ELR (cell line): Measurements from ENCODE around the gene ZMIZ1.
"Not testable (repeated sequence)": the region's sequence is repeated elsewhere in the genome, so short reads cannot be mapped to it uniquely, and the experiment has no call there.

ENCODE experiments used
- DNase-seq: peaks from one replicate; pipeline ENCODE4 v3.0.0-alpha.2; 2015; ENCODE audit warnings: low read depth

ZMIZ1 gene

GRCh38 chr10:79324032-79324695, 255.4 kb downstream of the ZMIZ1 start:
- DNase-seq = no peak

DNA sequence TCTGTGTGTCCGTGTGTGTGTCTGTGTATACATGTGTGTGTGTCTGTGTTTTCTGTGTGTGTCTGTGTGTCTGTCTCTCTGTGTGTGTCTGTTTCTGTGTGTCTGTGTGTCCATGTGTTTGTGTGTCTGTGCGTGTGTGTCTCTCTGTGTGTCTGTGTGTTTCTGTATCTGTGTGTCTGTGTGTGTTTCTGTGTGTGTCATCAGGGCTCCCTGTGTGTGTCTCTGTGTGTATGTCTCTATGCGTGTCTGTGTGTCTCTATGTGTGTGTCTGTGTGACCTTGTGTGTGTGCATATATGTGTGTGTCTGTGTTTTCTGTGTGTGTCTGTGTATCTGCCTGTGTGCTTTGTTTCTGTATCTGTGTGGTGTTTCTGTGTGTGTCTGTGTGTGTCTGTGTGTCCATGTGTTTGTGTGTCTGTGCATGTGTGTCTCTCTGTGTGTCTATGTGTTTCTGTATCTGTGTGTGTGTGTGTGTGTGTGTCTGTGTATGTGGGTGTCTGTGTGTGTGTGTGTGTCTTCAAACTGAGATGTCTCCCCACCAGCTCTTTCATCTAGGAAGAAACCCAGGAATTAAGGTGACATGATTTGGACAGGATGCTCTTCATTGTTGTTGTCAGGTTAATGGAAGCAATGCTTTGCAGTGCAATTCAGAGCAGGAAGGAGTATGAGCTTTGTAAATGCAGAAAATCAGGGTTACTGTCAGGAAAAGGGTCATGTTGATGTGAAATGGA, 257.8 kb downstream of the ZMIZ1 start:
- no peak for DNase-seq

- no peak for DNase-seq
These were observed 258.3 kb downstream of the ZMIZ1 start for GRCh38 chr10:79327090-79327457.

DNA sequence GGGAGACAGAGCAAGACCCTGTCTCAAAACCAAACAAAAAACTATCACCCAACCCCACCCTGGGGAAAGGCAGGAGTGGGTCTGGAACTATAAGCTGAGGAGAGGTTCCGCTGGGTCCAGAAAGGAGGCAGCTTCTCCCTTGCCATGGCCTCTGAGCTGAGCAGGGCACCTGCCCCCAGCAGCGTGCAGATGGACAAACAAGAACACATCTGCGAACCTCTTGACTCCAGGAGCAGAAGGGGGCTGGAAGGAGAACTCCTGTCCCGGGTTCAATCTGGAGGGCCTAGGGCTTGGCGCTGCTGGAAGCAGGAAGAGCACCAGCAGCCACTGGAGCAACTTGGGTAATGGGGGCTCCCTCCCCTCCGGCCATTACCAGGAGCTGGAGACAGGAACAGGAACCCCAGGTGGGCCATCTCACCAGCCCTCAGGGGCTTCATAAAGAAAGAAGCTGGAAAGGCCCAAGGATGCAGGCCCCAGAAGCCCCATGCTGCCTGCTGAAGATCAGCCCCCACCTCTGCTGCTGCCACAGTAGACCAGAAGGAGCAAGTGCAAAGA, 259.5 kb downstream of the ZMIZ1 start:
- DNase-seq = no peak

DNA sequence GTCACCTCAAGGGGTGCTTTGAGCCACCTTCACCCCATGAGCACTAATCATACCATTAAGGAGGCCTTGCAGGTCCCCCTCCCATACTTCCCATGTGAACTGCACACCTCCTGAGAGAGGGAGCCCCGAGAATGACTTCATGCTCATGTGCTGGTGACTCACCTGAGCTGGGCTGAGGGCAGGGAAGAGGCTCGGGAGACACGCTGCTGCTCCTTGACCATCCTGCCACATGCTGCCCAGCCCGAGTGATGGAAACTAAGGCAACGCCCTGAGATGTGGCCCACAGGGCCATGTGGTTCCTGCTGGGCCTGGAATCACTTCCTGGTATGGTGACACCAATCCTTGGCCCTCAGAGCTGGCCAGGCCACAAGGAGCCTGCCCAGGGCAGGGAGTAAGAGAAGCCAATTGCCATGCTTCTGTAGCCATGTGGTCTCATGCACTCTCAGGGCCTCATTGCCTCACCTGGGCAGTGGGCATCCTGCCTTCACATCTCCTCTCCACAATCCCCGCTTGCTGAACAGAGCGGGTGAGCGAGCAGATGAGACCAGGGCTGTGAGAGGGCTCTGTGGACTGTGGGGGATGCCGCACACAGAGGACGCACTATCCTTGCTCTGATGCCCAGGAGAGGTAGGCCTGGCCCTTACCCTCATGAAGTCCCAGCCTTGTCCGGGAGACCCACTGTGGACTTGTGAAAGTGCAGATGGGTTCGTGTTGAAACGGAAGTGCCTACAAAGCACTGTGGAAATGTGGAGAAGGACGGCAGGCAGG, 260.2 kb downstream of the ZMIZ1 start:
- DNase-seq = peak; percentile 91

- no peak for DNase-seq
These were observed 260.8 kb downstream of the ZMIZ1 start for GRCh38 chr10:79329529-79329928.

- peak; percentile 64 for DNase-seq
These were observed 262.5 kb downstream of the ZMIZ1 start for GRCh38 chr10:79331226-79331625.

DNA sequence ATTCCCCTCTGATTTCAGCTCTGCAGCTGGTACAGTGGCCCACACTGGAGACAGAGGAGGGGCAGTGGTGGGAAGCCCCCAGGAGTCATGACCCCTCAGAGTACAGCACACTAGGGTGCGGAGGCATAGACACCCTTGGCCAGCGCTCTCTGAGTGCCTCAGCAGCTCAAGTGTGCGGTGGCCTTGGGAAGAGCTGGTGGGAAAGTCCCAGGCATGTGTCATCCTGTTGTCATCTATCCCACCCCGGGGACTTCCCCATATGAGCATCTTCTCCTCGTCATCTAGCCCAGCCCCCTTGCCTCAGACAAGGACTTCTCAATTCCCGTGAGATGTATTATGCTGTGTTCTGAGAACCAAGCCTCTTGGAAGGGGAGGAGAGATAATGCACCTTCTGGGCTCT, 262.9 kb downstream of the ZMIZ1 start:
- peak; percentile 100 for DNase-seq

GRCh38 chr10:79332610-79333315, 264.0 kb downstream of the ZMIZ1 start:
- DNase-seq = not testable (repeated sequence)

DNA sequence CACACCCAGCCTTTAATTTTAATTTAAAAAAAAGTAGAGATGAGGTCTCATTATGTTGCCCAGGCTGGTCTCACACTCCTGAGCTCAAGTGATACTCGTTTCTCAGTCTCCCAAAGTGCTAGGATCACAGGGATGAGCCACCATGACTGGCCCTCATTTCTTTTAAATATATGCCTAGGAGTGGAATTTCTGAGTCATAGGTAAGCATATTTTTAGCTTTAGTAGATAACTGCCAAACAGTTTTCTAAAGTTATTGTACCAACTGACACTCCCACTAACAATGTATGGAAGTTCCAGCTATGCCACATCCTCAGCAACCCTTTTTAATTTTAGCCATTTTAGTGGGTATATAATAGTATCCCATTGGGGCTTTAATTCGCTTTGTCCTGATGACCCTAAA, 264.7 kb downstream of the ZMIZ1 start:
- peak; percentile 97 for DNase-seq

DNA sequence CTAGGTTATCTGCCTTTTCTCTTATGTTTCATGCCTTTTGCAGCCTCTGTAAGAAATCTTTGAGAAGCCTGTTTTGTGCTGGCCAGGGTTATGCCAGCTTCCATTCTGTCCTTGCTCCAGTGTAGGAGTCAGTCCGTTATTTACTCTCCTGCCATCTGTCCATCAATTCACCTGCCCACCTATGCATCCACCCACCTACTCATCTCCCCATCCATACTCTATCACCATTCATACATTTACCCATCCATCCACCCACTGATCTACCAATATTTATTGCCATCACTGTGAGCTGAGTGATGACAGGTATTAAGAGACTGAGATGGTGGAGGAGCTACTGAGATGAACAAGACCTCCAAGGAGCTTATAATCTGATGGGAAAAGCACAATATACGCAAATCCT, 265.8 kb downstream of the ZMIZ1 start:
- no peak for DNase-seq

DNA sequence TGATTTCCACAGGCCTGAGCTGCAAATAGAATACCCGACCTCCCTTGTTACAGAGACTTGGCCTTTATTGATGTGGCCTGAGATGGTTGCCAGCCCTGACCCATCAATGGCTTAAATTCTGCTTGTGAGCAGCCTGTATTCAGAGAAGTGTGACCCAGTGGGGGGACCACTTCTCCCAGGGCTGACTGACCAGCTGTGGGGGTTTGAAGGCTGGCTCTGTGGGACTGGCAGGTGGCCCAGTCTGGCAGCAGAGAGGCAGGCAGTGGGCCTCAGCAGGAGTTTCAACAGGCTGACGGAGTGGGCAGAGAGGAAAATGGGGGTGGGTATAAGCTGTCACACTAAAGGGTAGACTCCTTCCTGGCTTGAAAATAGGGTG, 266.3 kb downstream of the ZMIZ1 start:
- no peak for DNase-seq

GRCh38 chr10:79335470-79336235, 266.9 kb downstream of the ZMIZ1 start:
- no peak for DNase-seq

- no peak for DNase-seq
These were observed 267.5 kb downstream of the ZMIZ1 start for GRCh38 chr10:79336276-79336675.

DNA sequence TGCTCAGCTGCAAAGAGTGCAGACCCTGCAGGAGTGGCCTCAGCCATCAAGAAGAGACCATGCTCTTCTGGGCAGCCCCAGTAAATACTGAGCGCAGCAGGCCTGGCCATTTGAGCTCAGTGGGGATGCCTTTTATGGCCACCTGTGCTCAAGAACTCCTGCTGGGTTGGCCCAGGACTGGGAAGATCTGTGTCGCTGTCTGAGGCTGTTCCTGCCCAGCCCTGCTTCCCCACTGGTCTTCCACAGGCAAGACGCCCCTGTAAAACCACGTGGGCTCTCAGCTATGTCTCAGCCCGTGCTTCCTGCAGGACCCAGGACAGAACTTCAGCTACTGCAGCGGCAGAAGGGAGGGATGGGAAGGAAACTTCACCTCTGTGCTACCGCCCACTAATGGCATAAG, 268.0 kb downstream of the ZMIZ1 start:
- no peak for DNase-seq

GRCh38 chr10:79337783-79338469, 269.2 kb downstream of the ZMIZ1 start:
- not testable (repeated sequence) for DNase-seq

DNA sequence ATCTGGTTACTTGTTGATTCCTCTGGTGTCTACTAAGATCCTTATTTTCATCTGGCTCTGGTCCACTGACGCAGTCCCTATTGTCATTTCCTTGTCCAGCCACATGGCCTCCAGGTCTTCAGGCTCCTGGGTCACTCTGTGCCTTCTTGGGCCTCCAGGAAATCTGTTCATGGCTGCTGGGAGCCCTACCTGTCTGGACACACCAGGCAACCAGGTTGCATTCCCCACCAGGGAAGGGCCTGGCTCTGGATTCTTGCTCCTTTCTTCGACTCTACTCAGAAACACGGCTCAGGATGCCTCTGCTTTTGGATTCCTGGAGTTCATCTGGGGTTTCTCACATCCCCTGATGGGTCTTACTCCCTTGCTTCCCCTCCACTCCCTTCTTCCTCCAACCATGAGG, 270.5 kb downstream of the ZMIZ1 start:
- DNase-seq = no peak

DNA sequence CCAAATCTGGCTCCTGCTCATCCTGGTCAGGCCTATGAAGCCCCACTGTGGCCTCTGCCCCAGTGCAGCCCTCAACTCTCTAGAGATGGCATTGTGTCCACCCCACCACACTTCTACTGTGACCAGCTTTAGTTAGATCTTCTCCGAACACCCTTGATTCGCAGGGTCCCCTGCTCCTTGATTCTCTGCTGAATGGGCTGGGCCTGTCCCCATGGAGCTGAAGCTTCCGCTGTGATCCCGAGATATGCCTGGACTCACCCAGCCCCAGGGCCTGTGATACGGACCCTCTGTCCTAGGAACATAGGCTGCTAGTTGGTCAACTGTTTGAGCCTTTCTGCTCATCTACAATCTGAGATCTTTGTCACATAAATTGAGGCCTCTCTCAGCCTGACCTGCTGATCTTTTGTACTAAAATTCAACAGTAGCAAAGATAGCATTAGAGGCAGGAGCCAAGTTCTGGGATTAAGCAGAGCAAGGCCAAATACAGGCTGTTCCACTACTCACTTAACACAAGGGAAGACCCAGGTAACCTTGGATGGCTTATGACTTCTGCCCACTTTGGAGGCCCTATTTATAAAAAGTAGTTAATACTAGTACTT, 272.0 kb downstream of the ZMIZ1 start:
- no peak for DNase-seq

GRCh38 chr10:79342295-79342761, 273.6 kb downstream of the ZMIZ1 start:
- DNase-seq = no peak
